H9 (cell line): Measurements from ENCODE around the gene HAUS1. TPM values are rescaled to one million over a fixed set of nuclear protein-coding genes. Genes with fewer than 3 reads are reported as not detected.

Source experiments
- DNase-seq: peaks from one replicate; pipeline ENCODE4 v3.0.0-alpha.2; 2017
- H2AFZ ChIP-seq: one replicate; pipeline ENCODE4 v1.6.1; 2013; ENCODE audit warnings: mild to moderate bottlenecking, low read length, control low read depth, moderate library complexity
- H2AK5ac ChIP-seq: 2 replicates; pipeline ENCODE4 v1.6.1; 2013; ENCODE audit warnings: low read length, control low read depth, mixed read lengths; ENCODE audit not compliant: insufficient read length
- H2BK120ac ChIP-seq: one replicate; pipeline ENCODE4 v1.6.1; 2013; ENCODE audit warnings: low read depth, mild to moderate bottlenecking, low read length, control low read depth, inconsistent platforms; ENCODE audit not compliant: poor library complexity, severe bottlenecking
- H2BK12ac ChIP-seq: 2 replicates; pipeline ENCODE4 v1.6.1; 2013; ENCODE audit warnings: low read length, control low read depth, mixed read lengths, low read depth; ENCODE audit not compliant: insufficient read length
- H2BK15ac ChIP-seq: 2 replicates; pipeline ENCODE4 v1.6.1; 2013; ENCODE audit warnings: low read depth, low read length, control low read depth
- H2BK20ac ChIP-seq: one replicate; pipeline ENCODE4 v1.6.1; 2013; ENCODE audit warnings: low read depth, mild to moderate bottlenecking, low read length, control low read depth, inconsistent platforms; ENCODE audit not compliant: poor library complexity, severe bottlenecking
- H2BK5ac ChIP-seq: 2 replicates; pipeline ENCODE4 v1.6.1; 2013; ENCODE audit warnings: low read length, control low read depth, mixed read lengths; ENCODE audit not compliant: insufficient read length
- H3K14ac ChIP-seq: 2 replicates; pipeline ENCODE4 v1.6.1; 2013; ENCODE audit warnings: low read length, control low read depth; ENCODE audit not compliant: insufficient read depth
- H3K18ac ChIP-seq: 2 replicates; pipeline ENCODE4 v1.6.1; 2013; ENCODE audit warnings: low read depth, mild to moderate bottlenecking, mixed read lengths, low read length, control low read depth; ENCODE audit not compliant: insufficient read length
- H3K23ac ChIP-seq: 2 replicates; pipeline ENCODE4 v1.6.1; 2013; ENCODE audit warnings: low read length, control low read depth, mixed read lengths, low read depth; ENCODE audit not compliant: insufficient read length
- H3K23me2 ChIP-seq: 2 replicates; pipeline ENCODE4 v1.6.1; 2013; ENCODE audit warnings: low read depth, mild to moderate bottlenecking, mixed read lengths, low read length, control low read depth; ENCODE audit not compliant: insufficient read length, poor library complexity, severe bottlenecking
- H3K27ac ChIP-seq: 2 replicates; pipeline ENCODE4 v1.5.1; 2013; ENCODE audit warnings: low read length, control low read depth, mixed read lengths, low read depth; ENCODE audit not compliant: insufficient read length
- H3K27me3 ChIP-seq: 2 replicates; pipeline ENCODE4 v1.6.1; 2013; ENCODE audit warnings: low read length, control low read depth, inconsistent platforms; ENCODE audit not compliant: insufficient read depth
- H3K4ac ChIP-seq: 2 replicates; pipeline ENCODE4 v1.6.1; 2013; ENCODE audit warnings: low read depth, mild to moderate bottlenecking, control low read depth, inconsistent platforms, low read length, moderate library complexity
- H3K4me1 ChIP-seq: 2 replicates; pipeline ENCODE4 v1.6.1; 2013; ENCODE audit warnings: low read length, control low read depth, inconsistent platforms; ENCODE audit not compliant: insufficient read depth
- H3K4me2 ChIP-seq: 2 replicates; pipeline ENCODE4 v1.6.1; 2013; ENCODE audit warnings: low read length, control low read depth, mixed read lengths; ENCODE audit not compliant: insufficient read length, insufficient read depth
- H3K56ac ChIP-seq: 2 replicates; pipeline ENCODE4 v1.6.1; 2013; ENCODE audit warnings: low read depth, mild to moderate bottlenecking, mixed read lengths, low read length, control low read depth; ENCODE audit not compliant: insufficient read length
- H3K79me1 ChIP-seq: 2 replicates; pipeline ENCODE4 v1.6.1; 2013; ENCODE audit warnings: low read depth, mild to moderate bottlenecking, moderate library complexity, low read length, control low read depth, inconsistent platforms; ENCODE audit not compliant: insufficient read depth, poor library complexity, severe bottlenecking
- H3K79me2 ChIP-seq: 2 replicates; pipeline ENCODE4 v1.6.1; 2013; ENCODE audit warnings: low read length, control low read depth, inconsistent platforms; ENCODE audit not compliant: insufficient read depth
- H3K9ac ChIP-seq: 2 replicates; pipeline ENCODE4 v1.6.1; 2013; ENCODE audit warnings: low read length, control low read depth, mixed read lengths; ENCODE audit not compliant: insufficient read length; ENCODE audit errors: extremely low read depth
- H3K9me3 ChIP-seq: one replicate; pipeline ENCODE4 v1.6.1; 2013; ENCODE audit warnings: low read depth, low read length, inconsistent platforms; ENCODE audit not compliant: control insufficient read depth
- H3T11ph ChIP-seq: one replicate; pipeline ENCODE4 v1.6.1; 2013; ENCODE audit warnings: mild to moderate bottlenecking, low read length, control low read depth, inconsistent platforms
- H4K20me1 ChIP-seq: one replicate; pipeline ENCODE4 v1.6.1; 2013; ENCODE audit not compliant: control insufficient read depth, insufficient read length, insufficient read depth
- H4K5ac ChIP-seq: 2 replicates; pipeline ENCODE4 v1.6.1; 2013; ENCODE audit warnings: low read depth, mild to moderate bottlenecking, mixed read lengths, low read length, control low read depth; ENCODE audit not compliant: insufficient read length
- H4K8ac ChIP-seq: replicated peaks from 2 replicates; pipeline ENCODE4 v1.6.1; 2013; ENCODE audit warnings: low read length, control low read depth, mixed read lengths, low read depth; ENCODE audit not compliant: insufficient read length
- H4K91ac ChIP-seq: 2 replicates; pipeline ENCODE4 v1.6.1; 2013; ENCODE audit warnings: low read depth, mild to moderate bottlenecking, moderate library complexity, mixed read lengths, low read length, control low read depth; ENCODE audit not compliant: insufficient read length
- H3K27ac Mint-ChIP-seq, 3 experiments: 2 replicates in 2 of 3; 3 replicates in 1 of 3; pipeline ENCODE4 v1.8.0; 2020 to 2021; ENCODE audit warnings: mixed read lengths in 3 of 3, mild to moderate bottlenecking in 1 of 3, moderate library complexity in 1 of 3
- H3K27me3 Mint-ChIP-seq: 2 replicates; pipeline ENCODE4 v1.8.0; 2021; ENCODE audit warnings: low read depth, mild to moderate bottlenecking, moderate library complexity, mixed read lengths
- H3K36me3 Mint-ChIP-seq, 3 experiments: 2 replicates in 2 of 3; 3 replicates in 1 of 3; pipeline ENCODE4 v1.8.0; 2020 to 2021; ENCODE audit warnings: low read depth in 3 of 3, mixed read lengths in 3 of 3; ENCODE audit not compliant: insufficient read depth in 1 of 3
- H3K4me1 Mint-ChIP-seq, 2 experiments: 2 replicates each; pipeline ENCODE4 v1.8.0; 2020; ENCODE audit warnings: mixed read lengths in 2 of 2
- H3K4me3 Mint-ChIP-seq, 2 experiments: 2 replicates in 1 of 2; 3 replicates in 1 of 2; pipeline ENCODE4 v1.8.0; 2020 to 2021; ENCODE audit warnings: mild to moderate bottlenecking in 2 of 2, mixed read lengths in 2 of 2, moderate library complexity in 1 of 2
- H3K9me3 Mint-ChIP-seq, 2 experiments: 2 replicates in 1 of 2; 3 replicates in 1 of 2; pipeline ENCODE4 v1.8.0; 2020; ENCODE audit warnings: mild to moderate bottlenecking in 2 of 2, mixed read lengths in 2 of 2, moderate library complexity in 1 of 2
- WGBS: extraction: QIAGEN DNeasy Blood & Tissue Kit; methylation state at CpG from one replicate; pipeline ENCODE4 v1.1.7; 2013; ENCODE audit warnings: missing lambda C conversion rate, low lambda C conversion rate, mixed read lengths; ENCODE audit not compliant: insufficient read length; ENCODE audit errors: extremely low coverage; 5-methylcytosine and 5-hydroxymethylcytosine counted together
- long read RNA-seq: library from polyadenylated mRNA; unstranded; transcript quantifications from one replicate; pipeline ENCODE4 v2.0.0, GENCODE V29; 2020
- total RNA-seq: library from RNA; stranded (reverse); gene quantifications from 2 replicates; pipeline ENCODE4 v1.2.1, GENCODE V29; 2021
- TF ChIP-seq, protein P1 (sequence below): fragments of 200-600 bp; sonication (generic); conservative IDR thresholded peaks from 3 replicates; pipeline ENCODE4 v1.8.0; 2021; ENCODE audit warnings: antibody characterized with exemption, mild to moderate bottlenecking

HAUS1 gene, protein sequence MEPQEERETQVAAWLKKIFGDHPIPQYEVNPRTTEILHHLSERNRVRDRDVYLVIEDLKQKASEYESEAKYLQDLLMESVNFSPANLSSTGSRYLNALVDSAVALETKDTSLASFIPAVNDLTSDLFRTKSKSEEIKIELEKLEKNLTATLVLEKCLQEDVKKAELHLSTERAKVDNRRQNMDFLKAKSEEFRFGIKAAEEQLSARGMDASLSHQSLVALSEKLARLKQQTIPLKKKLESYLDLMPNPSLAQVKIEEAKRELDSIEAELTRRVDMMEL
- 81.8 and 87.0 TPM in 2 replicates for total RNA-seq
- long read RNA-seq, transcript HAUS1-201 (9 exons, 1,125 nt), result major isoform, 186 of 210 reads
- long read RNA-seq, partial matches to known transcripts, result 3 of 210 reads
- long read RNA-seq, other reads (novel, unspliced or antisense), result 19 of 210 reads

DNA sequence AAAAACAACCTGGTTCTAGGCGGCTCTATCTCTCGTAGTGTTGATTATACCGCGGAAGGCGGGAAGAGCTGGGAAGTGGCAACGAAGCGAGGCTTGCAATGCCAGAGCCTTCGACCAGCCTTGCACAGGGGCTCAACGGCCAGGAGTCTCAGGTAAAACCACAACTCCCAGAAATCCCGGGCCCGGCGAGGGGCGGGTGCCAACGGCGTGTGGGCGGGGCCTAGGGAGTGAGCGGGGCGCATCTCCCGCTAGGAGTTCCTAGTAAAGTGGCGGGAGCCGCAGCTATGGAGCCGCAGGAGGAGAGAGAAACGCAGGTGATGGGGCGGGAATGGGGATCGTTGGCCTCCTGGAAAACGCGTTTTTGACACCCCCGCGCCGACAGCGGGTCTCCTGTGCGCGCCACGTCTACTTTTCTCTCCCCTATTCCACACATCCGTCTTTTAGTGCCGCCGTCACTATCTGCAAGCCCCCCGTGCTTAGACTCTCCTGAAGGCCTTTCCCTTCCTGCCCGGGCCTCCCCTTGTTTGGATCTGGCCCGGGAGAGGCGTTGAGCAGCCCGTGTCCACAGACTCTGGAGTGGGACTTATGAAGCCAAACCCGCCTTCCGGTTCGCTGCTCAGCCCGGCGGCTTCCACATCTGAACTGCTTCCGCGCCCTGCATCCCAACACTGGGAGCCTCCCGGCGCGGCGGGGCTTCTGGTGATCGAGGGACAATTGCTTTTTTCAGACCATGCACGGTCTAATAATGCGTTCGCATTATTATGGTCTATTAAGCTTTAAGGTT, at the start of gene HAUS1:
HAUS1 (plus strand) TSS at position 258 of the 784 bp plus-strand sequence; CDS start at position 285, 27 bp downstream.
- Histone ChIP-seq H3T11ph (no peak within 1 kb of the TSS), H3K23ac (no peak within 1 kb of the TSS), H4K20me1 (no peaks in the 10 kb centered on the region), H3K27me3 (no peaks in the 10 kb centered on the region), H2AK5ac (no peak within 1 kb of the TSS), H4K5ac (no peak within 1 kb of the TSS), H3K14ac (peak within 1 kb of the TSS; percentile 94), H3K4ac (no peak within 1 kb of the TSS), H3K18ac (peak within 1 kb of the TSS; percentile 9), H2BK5ac (no peak within 1 kb of the TSS), H2AFZ (no peak within 1 kb of the TSS), H3K27ac (no peak within 1 kb of the TSS), H2BK20ac (no peak within 1 kb of the TSS), H3K9me3 (no peaks in the 10 kb centered on the region), H3K9ac (peak within 1 kb of the TSS; percentile 66), H3K4me1 (no peaks in the 10 kb centered on the region; the same call in 1 of the 2 replicates), H2BK120ac (no peak within 1 kb of the TSS), H4K91ac (no peak within 1 kb of the TSS), H3K56ac (no peak within 1 kb of the TSS), H3K4me2 (peak within 1 kb of the TSS; percentile 59), H4K8ac (no peak within 1 kb of the TSS), H2BK15ac (no peak within 1 kb of the TSS), H3K23me2 (no peaks in the 10 kb centered on the region), H3K79me1 (no peaks in the 10 kb centered on the region), H3K79me2 (no peaks in the 10 kb centered on the region), H2BK12ac (no peak within 1 kb of the TSS)
- TF ChIP-seq, protein P1, sequence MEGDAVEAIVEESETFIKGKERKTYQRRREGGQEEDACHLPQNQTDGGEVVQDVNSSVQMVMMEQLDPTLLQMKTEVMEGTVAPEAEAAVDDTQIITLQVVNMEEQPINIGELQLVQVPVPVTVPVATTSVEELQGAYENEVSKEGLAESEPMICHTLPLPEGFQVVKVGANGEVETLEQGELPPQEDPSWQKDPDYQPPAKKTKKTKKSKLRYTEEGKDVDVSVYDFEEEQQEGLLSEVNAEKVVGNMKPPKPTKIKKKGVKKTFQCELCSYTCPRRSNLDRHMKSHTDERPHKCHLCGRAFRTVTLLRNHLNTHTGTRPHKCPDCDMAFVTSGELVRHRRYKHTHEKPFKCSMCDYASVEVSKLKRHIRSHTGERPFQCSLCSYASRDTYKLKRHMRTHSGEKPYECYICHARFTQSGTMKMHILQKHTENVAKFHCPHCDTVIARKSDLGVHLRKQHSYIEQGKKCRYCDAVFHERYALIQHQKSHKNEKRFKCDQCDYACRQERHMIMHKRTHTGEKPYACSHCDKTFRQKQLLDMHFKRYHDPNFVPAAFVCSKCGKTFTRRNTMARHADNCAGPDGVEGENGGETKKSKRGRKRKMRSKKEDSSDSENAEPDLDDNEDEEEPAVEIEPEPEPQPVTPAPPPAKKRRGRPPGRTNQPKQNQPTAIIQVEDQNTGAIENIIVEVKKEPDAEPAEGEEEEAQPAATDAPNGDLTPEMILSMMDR, result no peak
- peaks cover 10 to 31% (median 31%) of the 10 kb centered on the region in 3 experiments; a peak in 6 of 7 replicates for H3K36me3 Mint-ChIP-seq
- peak within 1 kb of the TSS; percentile 84 to 98 (median 97) for H3K27ac Mint-ChIP-seq
- H3K9me3 Mint-ChIP-seq, result no peaks in the 10 kb centered on the region
- peaks cover 7 to 12% of the 10 kb centered on the region in 2 experiments for H3K4me1 Mint-ChIP-seq
- peak; percentile 96 for DNase-seq
- H3K27me3 Mint-ChIP-seq, result no peaks in the 10 kb centered on the region
- peak within 1 kb of the TSS; percentile 96 to 97 for H3K4me3 Mint-ChIP-seq
- WGBS, result no CpG with 5 or more reads among the region's 57 CpGs
